ENCODE data around the gene OSBPL10. TPM values are rescaled to one million over a fixed set of nuclear protein-coding genes. Genes with fewer than 3 reads are reported as not detected.

The OSBPL10 gene
- polyA plus RNA-seq, 2 of the 4 experiments (the other 2 are of a cell fraction) = 9.2 to 17.0 TPM

GRCh38 chr3:31709526-31709925, 271.5 kb downstream of the OSBPL10 start:
- DNase-seq (ENCODE audit: low read depth in 1 of 2, low spot score in 1 of 2) (no peak), ATAC-seq (no peak), FAIRE-seq (no peak)
- 89% methylated on average over 4 of the region's 4 CpGs for WGBS (ENCODE audit: missing lambda C conversion rate)
- no peak overlapping the region for H3K4me2 ChIP-seq
- POLR2A ChIA-PET = no interaction called here
- no peaks in the 10 kb centered on the region for H3K9me3 ChIP-seq
- no peak overlapping the region for H3K4me3 ChIP-seq
- H3K27ac ChIP-seq = no peak overlapping the region
- H3K4me1 ChIP-seq = peaks cover 9% of the 10 kb centered on the region
- CTCF ChIA-PET = no interaction called here
- no peak for TF ChIP-seq TFCP2L1 (CRISPR knock-in tag; IDR thresholded peaks at IDR 0.05)

DNA sequence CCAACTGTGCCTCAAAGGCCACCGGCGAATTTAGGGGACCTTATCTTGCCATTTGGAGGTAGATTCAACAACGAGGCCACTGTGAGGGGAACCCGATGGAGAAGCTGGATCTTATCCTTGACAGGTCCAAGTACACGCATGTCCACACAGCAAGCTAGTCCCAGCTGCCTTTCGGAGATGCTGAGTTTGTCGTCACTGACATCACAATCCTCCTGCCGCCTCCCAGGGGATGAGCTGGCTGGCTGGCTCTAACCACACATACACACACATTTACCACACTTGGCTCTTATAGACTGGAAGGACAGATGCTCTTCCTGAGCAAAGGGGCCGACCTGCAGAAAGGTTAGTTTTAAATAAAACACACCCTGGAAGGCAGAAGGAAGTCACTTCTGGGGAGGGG, 272.1 kb downstream of the OSBPL10 start:
- FAIRE-seq (no peak), ATAC-seq (no peak), DNase-seq (ENCODE audit: low read depth in 1 of 2, low spot score in 1 of 2) (no peak)
- ChIA-PET CTCF (no interaction called here), POLR2A (no interaction called here)
- H3K9me3 ChIP-seq = no peaks in the 10 kb centered on the region
- TF ChIP-seq, protein P1, sequence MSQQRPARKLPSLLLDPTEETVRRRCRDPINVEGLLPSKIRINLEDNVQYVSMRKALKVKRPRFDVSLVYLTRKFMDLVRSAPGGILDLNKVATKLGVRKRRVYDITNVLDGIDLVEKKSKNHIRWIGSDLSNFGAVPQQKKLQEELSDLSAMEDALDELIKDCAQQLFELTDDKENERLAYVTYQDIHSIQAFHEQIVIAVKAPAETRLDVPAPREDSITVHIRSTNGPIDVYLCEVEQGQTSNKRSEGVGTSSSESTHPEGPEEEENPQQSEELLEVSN (IDR thresholded peaks at IDR 0.05; ENCODE audit: borderline replicate concordance, low read depth) = no peak
- TF ChIP-seq EP300 (IDR thresholded peaks at IDR 0.05) = no peak
- no peak for TF ChIP-seq ATOH8 (CRISPR knock-in tag; IDR thresholded peaks at IDR 0.05; ENCODE audit: low read depth)
- TF ChIP-seq PHF8 (IDR thresholded peaks at IDR 0.05; ENCODE audit: borderline replicate concordance, low read depth) = no peak
- no peak for TF ChIP-seq HOXB13 (CRISPR knock-in tag; IDR thresholded peaks at IDR 0.05; ENCODE audit: low read depth)
- no peak for TF ChIP-seq RAD21 (conservative IDR thresholded peaks at IDR 0.05 in 1 of 2, IDR thresholded peaks at IDR 0.05 in 1 of 2)
- no peak for TF ChIP-seq BHLHE40 (IDR thresholded peaks at IDR 0.05; ENCODE audit: low read depth, low read length)
- TF ChIP-seq, protein P2, sequence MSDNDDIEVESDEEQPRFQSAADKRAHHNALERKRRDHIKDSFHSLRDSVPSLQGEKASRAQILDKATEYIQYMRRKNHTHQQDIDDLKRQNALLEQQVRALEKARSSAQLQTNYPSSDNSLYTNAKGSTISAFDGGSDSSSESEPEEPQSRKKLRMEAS (IDR thresholded peaks at IDR 0.05) = no peak
- TF ChIP-seq FOXS1 (CRISPR knock-in tag; IDR thresholded peaks at IDR 0.05) = no peak
- no peak for TF ChIP-seq NPAS2 (CRISPR knock-in tag; IDR thresholded peaks at IDR 0.05; ENCODE audit: borderline replicate concordance)
- 64% methylated on average over 9 of the region's 9 CpGs for WGBS (ENCODE audit: missing lambda C conversion rate)
- H3K4me1 ChIP-seq = peaks cover 13% of the 10 kb centered on the region
- no peak overlapping the region for H3K4me3 ChIP-seq
- no peak overlapping the region for H3K4me2 ChIP-seq
- no peak overlapping the region for H3K27ac ChIP-seq

DNA sequence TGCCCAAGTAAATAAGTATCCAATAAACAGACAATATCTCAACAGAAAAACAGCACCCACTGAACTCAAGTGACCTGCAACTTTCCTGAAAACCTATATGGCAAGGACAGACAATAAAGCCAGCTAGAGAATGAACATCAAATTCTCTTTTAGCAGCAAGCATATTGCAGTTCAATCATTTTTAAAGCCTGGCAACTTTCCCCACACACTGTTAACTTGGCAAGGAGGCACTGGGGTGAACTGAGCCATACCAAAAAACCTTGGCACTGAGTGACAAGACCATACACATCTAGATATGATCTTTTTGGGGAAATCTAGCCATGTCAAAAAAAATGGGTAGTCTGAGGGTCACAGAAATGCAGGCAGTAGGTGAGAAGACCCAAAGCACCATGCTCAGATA, 273.8 kb downstream of the OSBPL10 start:
- TF ChIP-seq ATOH8 (CRISPR knock-in tag; IDR thresholded peaks at IDR 0.05; ENCODE audit: low read depth) (no peak), HMGXB4 (CRISPR knock-in tag; IDR thresholded peaks at IDR 0.05; ENCODE audit: borderline replicate concordance) (no peak), MAFK (IDR thresholded peaks at IDR 0.05; ENCODE audit: partially characterized antibody) (no peak)
- Histone ChIP-seq H3K27ac (no peak overlapping the region), H3K4me3 (no peak overlapping the region), H3K9me3 (no peaks in the 10 kb centered on the region), H3K4me2 (no peak overlapping the region), H3K4me1 (peaks cover 13% of the 10 kb centered on the region)
- ATAC-seq = no peak
- ChIA-PET CTCF (no interaction called here), POLR2A (interaction anchor here (0.6 kb wide), 1 partner anchor 347 kb away, joined by 4 read pairs; no protein-coding TSS in a partner anchor)
- no peak for DNase-seq (ENCODE audit: low read depth in 1 of 2, low spot score in 1 of 2)
- FAIRE-seq = no peak

DNA sequence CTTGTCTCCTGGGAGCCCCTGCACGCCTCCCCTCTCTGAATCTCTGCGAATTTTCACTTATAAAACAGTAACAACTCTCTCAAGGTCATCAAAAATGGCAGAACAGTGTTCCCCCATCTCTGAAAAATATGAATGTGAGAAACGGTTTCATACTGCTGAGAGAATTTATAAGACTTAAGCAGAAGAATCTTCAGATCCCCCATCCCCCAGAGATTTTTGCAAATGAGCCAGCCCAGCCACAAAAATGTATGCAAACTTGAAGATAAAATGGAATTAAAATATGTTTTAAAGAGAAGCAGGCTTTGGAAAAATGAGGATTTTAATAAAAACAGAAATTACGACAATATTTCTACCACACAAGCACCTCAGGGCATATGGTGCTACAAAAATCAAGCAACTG, 275.3 kb downstream of the OSBPL10 start:
- H3K9me3 ChIP-seq = no peaks in the 10 kb centered on the region
- TF ChIP-seq MYC (IDR thresholded peaks at IDR 0.05; ENCODE audit: borderline replicate concordance, low read length) (no peak), KDM1A (IDR thresholded peaks at IDR 0.05; ENCODE audit: low read depth) (no peak), PHF8 (IDR thresholded peaks at IDR 0.05; ENCODE audit: borderline replicate concordance, low read depth) (no peak), SREBF2 (IDR thresholded peaks at IDR 0.05) (no peak), HOXB13 (CRISPR knock-in tag; IDR thresholded peaks at IDR 0.05; ENCODE audit: low read depth) (no peak), HMGXB4 (CRISPR knock-in tag; IDR thresholded peaks at IDR 0.05; ENCODE audit: borderline replicate concordance) (no peak), POLR2AphosphoS2 (conservative IDR thresholded peaks at IDR 0.05; ENCODE audit: low read length) (no peak)
- TF ChIP-seq, protein P1 (IDR thresholded peaks at IDR 0.05; ENCODE audit: borderline replicate concordance, low read depth) = no peak
- DNase-seq (ENCODE audit: low read depth in 1 of 2, low spot score in 1 of 2) (no peak), ATAC-seq (no peak), FAIRE-seq (no peak)
- ChIA-PET CTCF (no interaction called here), POLR2A (no interaction called here)
- H3K27ac ChIP-seq = no peak overlapping the region
- no peak overlapping the region for H3K4me3 ChIP-seq
- H3K4me2 ChIP-seq = no peak overlapping the region
- peaks cover 13% of the 10 kb centered on the region for H3K4me1 ChIP-seq
- WGBS (ENCODE audit: missing lambda C conversion rate) = 77% methylated on average over 4 of the region's 4 CpGs

Measured in A549 (cell line).